Posterior cingulate gyrus (tissue), 11 donors: ENCODE measurements around the gene CUEDC1.
"Not testable (repeated sequence)": the region's sequence is repeated elsewhere in the genome, so short reads cannot be mapped to it uniquely, and the experiment has no call there.

Source experiments
- DNase-seq, 10 donors: peaks; one replicate each; pipeline versions ENCODE4 v3.0.0 to v3.0.0-alpha.2; 2020 to 2021; ENCODE audit warnings: mixed read lengths in 3 of 10
- intact Hi-C: fragments of 100-400 bp; cut with DNase I; formaldehyde crosslinking; loops from one replicate; pipeline ENCODE4 v1.15.1; 2023

Gene CUEDC1

GRCh38 chr17:57922745-57923144 lies 32.5 kb downstream of the CUEDC1 start:
- intact Hi-C loops, DNase-seq: not testable (repeated sequence)

- intact Hi-C loops, result no loop called here
- peak in 3 of 10 donors; percentile 6 to 79 (median 66) for DNase-seq
Measured at GRCh38 chr17:57920916-57921703, 34.1 kb downstream of the CUEDC1 start.

- intact Hi-C loops, result no loop called here
- DNase-seq, result peak in 1 of 10 donors; percentile 1
Measured at GRCh38 chr17:57919918-57920317, 35.3 kb downstream of the CUEDC1 start.

GRCh38 chr17:57918017-57918895 lies 37.0 kb downstream of the CUEDC1 start:
- DNase-seq, result peak in 3 of 10 donors; percentile 6 to 34 (median 9)
- intact Hi-C loops, result no loop called here

GRCh38 chr17:57916925-57917858 lies 38.0 kb downstream of the CUEDC1 start:
- DNase-seq, result peak in 5 of 10 donors; percentile 65 to 89 (median 67)
- intact Hi-C loops, result no loop called here

GRCh38 chr17:57915985-57916757 lies 39.0 kb downstream of the CUEDC1 start:
- intact Hi-C loops, result loop anchor here (1.0 kb wide), 1 partner anchor 11 kb away; no protein-coding TSS in a partner anchor
- peak in 3 of 10 donors; percentile 43 to 83 (median 67) for DNase-seq

- DNase-seq, result peak in 3 of 10 donors; percentile 69 to 86 (median 78)
- intact Hi-C loops, result loop anchor here (1.0 kb wide), 1 partner anchor 12 kb away; no protein-coding TSS in a partner anchor
Measured at GRCh38 chr17:57915544-57915943, 39.7 kb downstream of the CUEDC1 start.

GRCh38 chr17:57914273-57915142 lies 40.7 kb downstream of the CUEDC1 start:
- intact Hi-C loops, result loop anchor here (1.0 to 5.0 kb wide), 2 partner anchors 13 to 33 kb away; no protein-coding TSS in a partner anchor
- DNase-seq, result peak in 3 of 10 donors; percentile 8 to 63 (median 14)

- peak in 3 of 10 donors; percentile 47 to 91 (median 74) for DNase-seq
- intact Hi-C loops, result loop anchor here (5.0 kb wide), 1 partner anchor 34 kb away; no protein-coding TSS in a partner anchor
Measured at GRCh38 chr17:57913575-57914272, 41.5 kb downstream of the CUEDC1 start.

GRCh38 chr17:57911834-57912673 lies 43.2 kb downstream of the CUEDC1 start:
- peak; percentile 83 to 98 (median 92) for DNase-seq
- intact Hi-C loops, result loop anchor here (5.0 kb wide), 1 partner anchor 35 kb away; no protein-coding TSS in a partner anchor

- intact Hi-C loops, result loop anchor here (5.0 kb wide), 1 partner anchor 37 kb away; no protein-coding TSS in a partner anchor
- DNase-seq, result peak in 3 of 10 donors; percentile 45 to 64 (median 51)
Measured at GRCh38 chr17:57910462-57911420, 44.5 kb downstream of the CUEDC1 start.

- intact Hi-C loops, result no loop called here
- DNase-seq, result peak in 3 of 10 donors; percentile 18 to 39 (median 26)
Measured at GRCh38 chr17:57909551-57909950, 45.7 kb downstream of the CUEDC1 start.

- intact Hi-C loops, result no loop called here
- DNase-seq, result peak in 3 of 10 donors; percentile 48 to 71 (median 59)
Measured at GRCh38 chr17:57908278-57908677, 46.9 kb downstream of the CUEDC1 start.

- intact Hi-C loops, result no loop called here
- peak; percentile 72 to 98 (median 86) for DNase-seq
Measured at GRCh38 chr17:57906910-57907309, 48.3 kb downstream of the CUEDC1 start.

- DNase-seq, result no peak
- intact Hi-C loops, result no loop called here
Measured at GRCh38 chr17:57905875-57906455, 49.2 kb downstream of the CUEDC1 start.
